ENCODE data around the gene BRSK2.
"Not testable (repeated sequence)": the region's sequence is repeated elsewhere in the genome, so short reads cannot be mapped to it uniquely, and the experiment has no call there.

The BRSK2 gene

DNA sequence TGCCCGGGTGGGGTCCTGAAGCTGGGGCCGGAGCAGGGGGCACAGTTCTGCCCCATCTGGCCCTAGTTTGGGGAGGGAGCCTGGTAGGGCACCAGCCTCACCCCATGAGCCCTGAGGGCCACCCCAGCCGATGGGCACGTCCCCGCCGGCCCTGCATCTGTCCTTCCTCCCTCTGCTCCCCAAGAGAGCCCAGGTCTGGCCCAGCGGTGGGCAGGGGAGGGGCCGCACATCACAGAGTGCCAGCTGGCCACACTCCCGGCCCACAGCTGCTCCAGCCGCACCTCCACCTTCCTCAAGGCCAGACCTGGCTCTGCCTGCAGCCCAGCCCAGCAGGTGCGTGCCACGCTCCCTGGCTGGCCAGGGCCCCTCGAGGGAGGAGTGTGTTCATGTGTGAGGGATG lies 21.6 kb downstream of the BRSK2 start:
- TF ChIP-seq, protein P1, sequence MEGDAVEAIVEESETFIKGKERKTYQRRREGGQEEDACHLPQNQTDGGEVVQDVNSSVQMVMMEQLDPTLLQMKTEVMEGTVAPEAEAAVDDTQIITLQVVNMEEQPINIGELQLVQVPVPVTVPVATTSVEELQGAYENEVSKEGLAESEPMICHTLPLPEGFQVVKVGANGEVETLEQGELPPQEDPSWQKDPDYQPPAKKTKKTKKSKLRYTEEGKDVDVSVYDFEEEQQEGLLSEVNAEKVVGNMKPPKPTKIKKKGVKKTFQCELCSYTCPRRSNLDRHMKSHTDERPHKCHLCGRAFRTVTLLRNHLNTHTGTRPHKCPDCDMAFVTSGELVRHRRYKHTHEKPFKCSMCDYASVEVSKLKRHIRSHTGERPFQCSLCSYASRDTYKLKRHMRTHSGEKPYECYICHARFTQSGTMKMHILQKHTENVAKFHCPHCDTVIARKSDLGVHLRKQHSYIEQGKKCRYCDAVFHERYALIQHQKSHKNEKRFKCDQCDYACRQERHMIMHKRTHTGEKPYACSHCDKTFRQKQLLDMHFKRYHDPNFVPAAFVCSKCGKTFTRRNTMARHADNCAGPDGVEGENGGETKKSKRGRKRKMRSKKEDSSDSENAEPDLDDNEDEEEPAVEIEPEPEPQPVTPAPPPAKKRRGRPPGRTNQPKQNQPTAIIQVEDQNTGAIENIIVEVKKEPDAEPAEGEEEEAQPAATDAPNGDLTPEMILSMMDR (IDR thresholded peaks at IDR 0.05; ENCODE audit: control insufficient read depth, insufficient read depth, low read depth, low read length, missing control alignments) = no peak
- no peak overlapping the region for H3K4me3 ChIP-seq (ENCODE audit: control insufficient read depth, low read depth, low read length)
- no peak for DNase-seq (ENCODE audit: low read depth)

DNA sequence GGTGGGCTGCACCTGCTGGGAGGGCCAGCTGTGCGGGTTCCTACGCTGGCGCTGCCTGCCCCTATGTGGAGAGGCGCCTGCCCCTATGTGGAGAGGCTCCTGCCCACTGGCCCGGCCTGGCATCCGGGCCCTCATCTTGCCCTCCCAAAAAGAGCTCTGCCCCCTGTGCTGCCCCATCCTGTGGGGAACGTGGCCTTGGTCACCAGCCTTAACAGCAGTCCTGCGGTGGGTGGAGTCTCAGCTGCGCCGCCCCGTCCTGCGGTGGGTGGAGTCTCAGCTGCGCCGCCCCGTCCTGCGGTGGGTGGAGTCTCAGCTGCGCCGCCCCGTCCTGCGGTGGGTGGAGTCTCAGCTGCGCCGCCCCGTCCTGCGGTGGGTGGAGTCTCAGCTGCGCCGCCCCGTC lies 22.0 kb downstream of the BRSK2 start:
- not testable (repeated sequence) for DNase-seq (ENCODE audit: low read depth); H3K4me3 ChIP-seq (ENCODE audit: control insufficient read depth, low read depth, low read length)

DNA sequence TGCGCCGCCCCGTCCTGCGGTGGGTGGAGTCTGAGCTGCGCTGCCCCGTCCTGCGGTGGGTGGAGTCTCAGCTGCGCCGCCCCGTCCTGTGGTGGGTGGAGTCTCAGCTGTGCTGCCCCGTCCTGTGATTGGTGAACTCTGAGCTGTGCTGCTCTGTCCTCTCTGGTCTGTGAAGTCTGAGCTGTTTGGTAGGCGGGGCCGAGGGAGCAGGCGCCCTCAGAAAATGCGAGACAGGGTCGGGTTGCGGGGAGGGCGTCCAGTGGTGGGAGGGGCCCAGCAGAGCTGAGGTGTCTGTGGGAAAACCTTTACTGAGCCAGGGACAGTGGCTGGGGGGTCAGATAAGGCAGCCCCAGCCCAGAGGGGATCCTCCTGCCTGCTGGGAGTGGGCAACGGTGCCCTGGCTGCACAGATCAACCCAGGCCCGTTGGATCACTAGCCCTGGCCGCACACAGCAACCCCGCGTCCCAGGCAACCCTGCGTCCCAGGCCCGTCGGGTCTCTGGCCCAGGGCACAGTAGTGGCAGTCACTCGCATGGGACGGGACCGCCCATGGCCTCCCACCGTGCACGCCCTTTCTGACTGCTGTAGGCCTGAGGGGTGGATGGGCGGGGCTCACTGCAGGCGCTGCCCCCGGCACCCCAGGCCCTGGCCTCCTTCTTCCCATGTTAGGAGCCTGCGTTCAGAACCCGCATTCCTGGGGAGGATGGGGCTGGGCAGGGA lies 22.8 kb downstream of the BRSK2 start:
- no peak for DNase-seq (ENCODE audit: low read depth)
- no peak overlapping the region for H3K4me3 ChIP-seq (ENCODE audit: control insufficient read depth, low read depth, low read length)
- TF ChIP-seq, protein P1 (IDR thresholded peaks at IDR 0.05; ENCODE audit: control insufficient read depth, insufficient read depth, low read depth, low read length, missing control alignments) = no peak

DNA sequence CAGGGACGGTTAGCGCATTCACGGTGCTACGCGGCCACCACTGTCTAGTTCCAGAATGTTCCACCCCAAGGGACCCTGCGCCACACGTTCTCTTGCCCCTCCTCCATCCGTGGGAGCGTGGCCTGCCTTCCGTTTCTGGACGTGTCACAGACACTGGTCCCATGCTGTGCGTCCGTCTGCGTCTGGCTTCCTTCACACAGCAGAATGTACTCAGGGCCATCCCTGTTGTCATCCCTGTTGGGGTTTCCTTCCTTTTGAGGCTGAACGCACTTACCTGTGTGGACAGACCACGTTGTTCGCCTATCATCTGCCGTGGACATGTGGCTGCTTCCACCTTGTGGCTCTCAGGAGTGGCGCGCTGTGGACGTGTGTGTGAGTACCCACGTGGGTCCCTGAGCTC lies 24.9 kb downstream of the BRSK2 start:
- TF ChIP-seq, protein P1 (IDR thresholded peaks at IDR 0.05; ENCODE audit: control insufficient read depth, insufficient read depth, low read depth, low read length, missing control alignments) = no peak
- no peak overlapping the region for H3K4me3 ChIP-seq (ENCODE audit: control insufficient read depth, low read depth, low read length)
- no peak for DNase-seq (ENCODE audit: low read depth)

DNA sequence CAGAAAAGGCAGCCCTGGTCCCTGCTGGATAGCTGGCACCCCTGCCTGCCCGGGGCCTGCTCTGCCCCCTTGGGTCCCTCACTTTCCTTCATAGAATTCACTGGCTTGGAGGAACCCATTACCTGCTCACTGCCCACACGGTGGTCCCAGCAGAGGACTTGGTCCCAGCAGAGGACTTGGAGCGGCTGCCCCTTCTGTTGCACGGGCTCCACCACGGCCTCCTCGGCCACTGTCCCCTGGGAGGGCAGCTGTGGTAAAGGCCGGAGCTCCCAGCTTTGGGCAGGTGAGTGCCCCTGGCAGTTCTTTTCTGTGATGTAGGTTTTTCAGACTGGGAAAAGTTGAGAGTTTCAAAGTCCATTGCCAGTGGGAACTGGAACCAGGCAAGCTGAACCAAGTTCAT lies 25.9 kb downstream of the BRSK2 start:
- no peak for DNase-seq (ENCODE audit: low read depth)
- TF ChIP-seq, protein P1 (IDR thresholded peaks at IDR 0.05; ENCODE audit: control insufficient read depth, insufficient read depth, low read depth, low read length, missing control alignments) = no peak

DNA sequence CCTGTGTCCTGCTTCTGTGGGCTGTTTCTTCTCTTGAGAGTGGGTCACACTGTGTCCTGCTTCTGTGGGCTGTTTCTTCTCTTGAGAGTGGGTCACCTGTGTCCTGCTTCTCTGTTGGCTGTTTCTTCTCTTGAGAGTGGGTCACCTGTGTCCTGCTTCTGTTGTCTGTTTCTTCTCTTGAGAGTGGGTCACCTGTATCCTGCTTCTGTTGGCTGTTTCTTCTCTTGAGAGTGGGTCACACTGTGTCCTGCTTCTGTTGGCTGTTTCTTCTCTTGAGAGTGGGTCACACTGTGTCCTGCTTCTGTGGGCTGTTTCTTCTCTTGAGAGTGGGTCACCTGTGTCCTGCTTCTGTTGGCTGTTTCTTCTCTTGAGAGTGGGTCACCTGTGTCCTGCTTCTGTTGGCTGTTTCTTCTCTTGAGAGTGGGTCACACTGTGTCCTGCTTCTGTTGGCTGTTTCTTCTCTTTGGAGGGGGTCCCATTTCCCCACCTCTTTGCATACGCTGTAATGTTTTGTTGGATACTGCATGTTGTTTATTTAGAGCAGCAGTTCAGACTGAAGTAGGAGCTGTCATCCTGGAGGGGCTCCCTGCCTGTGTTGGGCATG lies 28.6 kb downstream of the BRSK2 start:
- not testable (repeated sequence) for DNase-seq (ENCODE audit: low read depth); H3K4me3 ChIP-seq (ENCODE audit: control insufficient read depth, low read depth, low read length)

More for the DNA sequence above, 25.9 kb downstream of the BRSK2 start:
- no peak overlapping the region for H3K4me3 ChIP-seq (ENCODE audit: control insufficient read depth, low read depth, low read length)

DNA sequence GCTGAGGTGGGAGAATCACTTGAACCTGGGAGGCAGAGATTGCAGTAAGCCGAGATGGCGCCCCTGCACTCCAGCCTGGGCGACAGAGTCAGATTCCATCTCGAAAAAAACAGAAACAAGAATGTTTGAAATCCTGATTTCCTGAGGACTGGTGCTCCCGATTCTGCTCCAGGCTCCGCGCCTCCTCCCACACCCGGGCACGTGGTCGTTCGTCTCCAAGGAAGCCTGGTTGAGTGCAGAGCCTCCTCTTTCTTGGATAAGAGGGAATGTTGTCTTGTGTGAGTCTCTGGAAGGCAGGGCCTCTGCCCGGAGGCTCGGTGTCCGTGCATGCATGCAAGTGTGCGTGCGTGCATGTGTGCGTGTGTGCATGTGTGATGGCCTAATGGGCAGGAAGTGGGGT lies 30.1 kb downstream of the BRSK2 start:
- TF ChIP-seq, protein P1 (IDR thresholded peaks at IDR 0.05; ENCODE audit: control insufficient read depth, insufficient read depth, low read depth, low read length, missing control alignments) = no peak
- DNase-seq (ENCODE audit: low read depth) = no peak
- H3K4me3 ChIP-seq (ENCODE audit: control insufficient read depth, low read depth, low read length) = no peak overlapping the region
